ENCODE data around the gene PAQR8. TPM values are rescaled to one million over a fixed set of nuclear protein-coding genes. Genes with fewer than 3 reads are reported as not detected.

The PAQR8 gene
- total and polyA plus RNA-seq, 2 experiments from 2014 or later, result 20.8 to 36.9 TPM

GRCh38 chr6:52410979-52411378 is 49.0 kb downstream of the PAQR8 start:
- no peaks in the 10 kb centered on the region for H3K36me3 ChIP-seq (replicated peaks; ENCODE audit: insufficient read depth, low read depth)
- no peaks in the 10 kb centered on the region for H3K9me3 ChIP-seq (ENCODE audit: low read depth)
- no peak for DNase-seq (ENCODE audit: low spot score)
- H3K4me2 ChIP-seq, result no peak overlapping the region
- peaks cover 12% of the 10 kb centered on the region for H3K4me1 ChIP-seq (ENCODE audit: insufficient read depth)
- H3K27ac ChIP-seq, result no peak overlapping the region
- H3K4me3 ChIP-seq, result no peak overlapping the region
- H2AFZ ChIP-seq, result no peak overlapping the region
- no peaks in the 10 kb centered on the region for H3K9me2 ChIP-seq (replicated peaks; ENCODE audit: insufficient read depth)
- H3K27me3 ChIP-seq, result no peaks in the 10 kb centered on the region
- peaks cover 4% of the 10 kb centered on the region for H3K79me2 ChIP-seq
- TF ChIP-seq EZH2phosphoT487 (IDR thresholded peaks at IDR 0.05; ENCODE audit: low read depth, severe bottlenecking, unreplicated experiment) (no peak), CTCF (IDR thresholded peaks at IDR 0.05; ENCODE audit: poor library complexity) (no peak), EZH2 (IDR thresholded peaks at IDR 0.05; ENCODE audit: borderline replicate concordance) (no peak)
- no peaks in the 10 kb centered on the region for H4K20me1 ChIP-seq (ENCODE audit: insufficient read depth, poor library complexity, severe bottlenecking)

DNA sequence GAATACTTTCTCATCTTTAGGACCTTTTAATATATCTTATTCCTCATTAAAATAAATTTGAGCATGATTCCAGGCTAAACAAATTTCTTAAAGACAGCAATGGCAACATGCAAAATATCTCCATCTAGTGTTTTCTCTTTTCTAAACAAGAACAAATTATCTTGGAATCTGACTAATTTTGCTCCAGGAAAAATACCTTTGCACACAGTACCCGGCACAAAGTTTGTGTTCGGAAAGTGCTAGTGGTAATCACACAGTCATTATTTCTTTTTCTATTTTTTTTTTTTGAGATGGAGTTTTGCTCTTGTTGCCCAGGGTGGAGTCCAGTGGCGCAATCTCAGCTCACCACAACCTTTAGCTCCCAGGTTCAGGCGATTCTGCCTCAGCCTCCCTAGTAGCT is 50.0 kb downstream of the PAQR8 start:
- H3K27ac ChIP-seq, result no peak overlapping the region
- H3K79me2 ChIP-seq, result no peaks in the 10 kb centered on the region
- no peaks in the 10 kb centered on the region for H4K20me1 ChIP-seq (ENCODE audit: insufficient read depth, poor library complexity, severe bottlenecking)
- no peak overlapping the region for H2AFZ ChIP-seq
- no peaks in the 10 kb centered on the region for H3K9me2 ChIP-seq (replicated peaks; ENCODE audit: insufficient read depth)
- no peaks in the 10 kb centered on the region for H3K27me3 ChIP-seq
- H3K4me3 ChIP-seq, result no peak overlapping the region
- no peak for DNase-seq (ENCODE audit: low spot score)
- H3K4me2 ChIP-seq, result no peak overlapping the region
- no peaks in the 10 kb centered on the region for H3K9me3 ChIP-seq (ENCODE audit: low read depth)
- TF ChIP-seq CTCF (IDR thresholded peaks at IDR 0.05; ENCODE audit: poor library complexity), result no peak
- TF ChIP-seq EZH2phosphoT487 (IDR thresholded peaks at IDR 0.05; ENCODE audit: low read depth, severe bottlenecking, unreplicated experiment), result no peak
- TF ChIP-seq EZH2 (IDR thresholded peaks at IDR 0.05; ENCODE audit: borderline replicate concordance), result no peak
- H3K36me3 ChIP-seq (replicated peaks; ENCODE audit: insufficient read depth, low read depth), result no peaks in the 10 kb centered on the region
- peaks cover 14% of the 10 kb centered on the region for H3K4me1 ChIP-seq (ENCODE audit: insufficient read depth)
- WGBS (ENCODE audit: low lambda C conversion rate, missing lambda C conversion rate), result 81% methylated on average over 4 of the region's 4 CpGs

GRCh38 chr6:52415333-52415732 is 53.4 kb downstream of the PAQR8 start:
- no peaks in the 10 kb centered on the region for H3K79me2 ChIP-seq
- no peaks in the 10 kb centered on the region for H4K20me1 ChIP-seq (ENCODE audit: insufficient read depth, poor library complexity, severe bottlenecking)
- WGBS (ENCODE audit: low lambda C conversion rate, missing lambda C conversion rate), result 83% methylated on average over 1 of the region's 1 CpG

More at GRCh38 chr6:52415333-52415732, 53.4 kb downstream of the PAQR8 start:
- no peak overlapping the region for H2AFZ ChIP-seq
- H3K9me2 ChIP-seq (replicated peaks; ENCODE audit: insufficient read depth), result no peaks in the 10 kb centered on the region
- no peak overlapping the region for H3K27ac ChIP-seq
- H3K9me3 ChIP-seq (ENCODE audit: low read depth), result no peaks in the 10 kb centered on the region
- peaks cover 27% of the 10 kb centered on the region for H3K4me1 ChIP-seq (ENCODE audit: insufficient read depth)
- no peak for TF ChIP-seq CTCF (IDR thresholded peaks at IDR 0.05; ENCODE audit: poor library complexity)
- no peak for TF ChIP-seq EZH2phosphoT487 (IDR thresholded peaks at IDR 0.05; ENCODE audit: low read depth, severe bottlenecking, unreplicated experiment)
- TF ChIP-seq EZH2 (IDR thresholded peaks at IDR 0.05; ENCODE audit: borderline replicate concordance), result no peak
- DNase-seq (ENCODE audit: low spot score), result no peak
- no peak overlapping the region for H3K4me2 ChIP-seq
- no peaks in the 10 kb centered on the region for H3K36me3 ChIP-seq (replicated peaks; ENCODE audit: insufficient read depth, low read depth)
- no peaks in the 10 kb centered on the region for H3K27me3 ChIP-seq
- H3K4me3 ChIP-seq, result no peak overlapping the region
